ENCODE data around the gene ZNF232.

GRCh38 chr17:5135726-5136579 lies 24.3 kb upstream of the ZNF232 start:
- TF ChIP-seq POLR2A (IDR thresholded peaks at IDR 0.05) (no peak), POLR2AphosphoS5 (IDR thresholded peaks at IDR 0.05) (no peak)

Measured in breast epithelium (tissue), 3 donors.